GM23338 (cell line): ENCODE results near the gene NT5C.

Source experiments
- EZH2 ChIP-seq: fragments of 200-600 bp; sonication (generic); IDR thresholded peaks from one replicate; pipeline ENCODE4 v1.8.0; 2017; ENCODE audit warnings: antibody characterized with exemption, mild to moderate bottlenecking, low read depth; ENCODE audit not compliant: unreplicated experiment
- EZH2phosphoT487 ChIP-seq: fragments of 200-600 bp; sonication (generic); IDR thresholded peaks from one replicate; pipeline ENCODE4 v1.8.1; 2018; ENCODE audit warnings: antibody characterized with exemption; ENCODE audit not compliant: unreplicated experiment
- POLR2AphosphoS5 ChIP-seq: IDR thresholded peaks from 2 replicates; pipeline ENCODE4 v1.6.1; 2016; ENCODE audit warnings: antibody characterized with exemption, low read depth
- ZNF114 ChIP-seq: fragments of 250-450 bp; sonication (Bioruptor Pico); IDR thresholded peaks from 2 replicates; pipeline ENCODE4 v1.5.0; 2020; ENCODE audit warnings: mild to moderate bottlenecking, moderate library complexity
- TF ChIP-seq, protein P1 (sequence below), 2 experiments: fragments of 200-600 bp in 1 of 2; sonication (generic) in 1 of 2; conservative IDR thresholded peaks; 2 replicates each; pipeline versions ENCODE4 v1.5.1 to v1.6.1; 2016 to 2017; ENCODE audit warnings: antibody characterized with exemption in 2 of 2, low read depth in 2 of 2, mild to moderate bottlenecking in 2 of 2, moderate library complexity in 1 of 2
- TF ChIP-seq, protein P2 (sequence below): IDR thresholded peaks from one replicate; pipeline ENCODE4 v1.6.1; 2018; ENCODE audit warnings: antibody characterized with exemption; ENCODE audit not compliant: unreplicated experiment

DNA sequence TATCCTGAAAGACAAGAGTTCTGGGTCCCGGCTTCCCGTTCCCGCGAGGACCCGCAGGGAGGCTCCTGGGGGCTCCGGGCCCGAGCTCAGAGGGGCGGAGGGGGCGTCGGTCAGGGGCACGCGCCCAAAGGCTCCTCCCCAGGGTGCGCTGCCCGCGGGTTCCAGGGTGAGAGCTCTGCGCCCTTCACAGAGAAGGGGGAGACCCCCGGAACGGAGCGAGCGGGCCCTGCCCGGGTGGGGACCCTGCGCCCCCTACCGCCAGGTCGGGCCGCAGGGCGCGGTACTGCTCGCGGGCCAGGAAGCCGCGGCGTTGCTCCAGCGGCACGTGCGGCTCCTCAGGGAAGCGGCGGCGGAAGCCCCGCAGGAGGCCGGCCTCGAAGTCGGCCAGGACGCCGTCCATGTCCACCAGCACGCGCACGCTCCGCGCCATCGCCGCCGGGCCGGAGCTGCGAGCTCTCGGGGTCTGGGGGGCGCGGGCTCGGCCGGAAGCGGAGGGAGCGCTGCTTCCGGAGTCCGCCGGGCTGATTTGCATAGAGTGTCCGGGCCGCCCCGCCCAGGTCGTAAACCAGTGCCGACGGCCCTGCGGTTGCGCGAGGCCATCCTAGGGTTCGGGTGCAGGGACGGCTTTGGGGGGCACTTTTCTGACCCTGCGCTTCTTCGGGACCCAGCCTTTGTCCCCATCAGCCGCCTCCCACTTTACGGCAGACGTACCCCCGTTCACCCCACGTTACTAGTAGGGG lies at the start of gene NT5C:
- TF ChIP-seq, protein P1, sequence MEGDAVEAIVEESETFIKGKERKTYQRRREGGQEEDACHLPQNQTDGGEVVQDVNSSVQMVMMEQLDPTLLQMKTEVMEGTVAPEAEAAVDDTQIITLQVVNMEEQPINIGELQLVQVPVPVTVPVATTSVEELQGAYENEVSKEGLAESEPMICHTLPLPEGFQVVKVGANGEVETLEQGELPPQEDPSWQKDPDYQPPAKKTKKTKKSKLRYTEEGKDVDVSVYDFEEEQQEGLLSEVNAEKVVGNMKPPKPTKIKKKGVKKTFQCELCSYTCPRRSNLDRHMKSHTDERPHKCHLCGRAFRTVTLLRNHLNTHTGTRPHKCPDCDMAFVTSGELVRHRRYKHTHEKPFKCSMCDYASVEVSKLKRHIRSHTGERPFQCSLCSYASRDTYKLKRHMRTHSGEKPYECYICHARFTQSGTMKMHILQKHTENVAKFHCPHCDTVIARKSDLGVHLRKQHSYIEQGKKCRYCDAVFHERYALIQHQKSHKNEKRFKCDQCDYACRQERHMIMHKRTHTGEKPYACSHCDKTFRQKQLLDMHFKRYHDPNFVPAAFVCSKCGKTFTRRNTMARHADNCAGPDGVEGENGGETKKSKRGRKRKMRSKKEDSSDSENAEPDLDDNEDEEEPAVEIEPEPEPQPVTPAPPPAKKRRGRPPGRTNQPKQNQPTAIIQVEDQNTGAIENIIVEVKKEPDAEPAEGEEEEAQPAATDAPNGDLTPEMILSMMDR (conservative IDR thresholded peaks at IDR 0.05; ENCODE audit: low read depth in 2 of 2): peak; percentile 58 to 73
- peak; percentile 90 for TF ChIP-seq POLR2AphosphoS5
- TF ChIP-seq EZH2: no peak
- no peak for TF ChIP-seq ZNF114 (CRISPR knock-in tag)
- TF ChIP-seq, protein P2, sequence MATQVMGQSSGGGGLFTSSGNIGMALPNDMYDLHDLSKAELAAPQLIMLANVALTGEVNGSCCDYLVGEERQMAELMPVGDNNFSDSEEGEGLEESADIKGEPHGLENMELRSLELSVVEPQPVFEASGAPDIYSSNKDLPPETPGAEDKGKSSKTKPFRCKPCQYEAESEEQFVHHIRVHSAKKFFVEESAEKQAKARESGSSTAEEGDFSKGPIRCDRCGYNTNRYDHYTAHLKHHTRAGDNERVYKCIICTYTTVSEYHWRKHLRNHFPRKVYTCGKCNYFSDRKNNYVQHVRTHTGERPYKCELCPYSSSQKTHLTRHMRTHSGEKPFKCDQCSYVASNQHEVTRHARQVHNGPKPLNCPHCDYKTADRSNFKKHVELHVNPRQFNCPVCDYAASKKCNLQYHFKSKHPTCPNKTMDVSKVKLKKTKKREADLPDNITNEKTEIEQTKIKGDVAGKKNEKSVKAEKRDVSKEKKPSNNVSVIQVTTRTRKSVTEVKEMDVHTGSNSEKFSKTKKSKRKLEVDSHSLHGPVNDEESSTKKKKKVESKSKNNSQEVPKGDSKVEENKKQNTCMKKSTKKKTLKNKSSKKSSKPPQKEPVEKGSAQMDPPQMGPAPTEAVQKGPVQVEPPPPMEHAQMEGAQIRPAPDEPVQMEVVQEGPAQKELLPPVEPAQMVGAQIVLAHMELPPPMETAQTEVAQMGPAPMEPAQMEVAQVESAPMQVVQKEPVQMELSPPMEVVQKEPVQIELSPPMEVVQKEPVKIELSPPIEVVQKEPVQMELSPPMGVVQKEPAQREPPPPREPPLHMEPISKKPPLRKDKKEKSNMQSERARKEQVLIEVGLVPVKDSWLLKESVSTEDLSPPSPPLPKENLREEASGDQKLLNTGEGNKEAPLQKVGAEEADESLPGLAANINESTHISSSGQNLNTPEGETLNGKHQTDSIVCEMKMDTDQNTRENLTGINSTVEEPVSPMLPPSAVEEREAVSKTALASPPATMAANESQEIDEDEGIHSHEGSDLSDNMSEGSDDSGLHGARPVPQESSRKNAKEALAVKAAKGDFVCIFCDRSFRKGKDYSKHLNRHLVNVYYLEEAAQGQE: no peak
- no peak for TF ChIP-seq EZH2phosphoT487
